Measurements from ENCODE around the gene GGTLC2. TPM values are rescaled to one million over a fixed set of nuclear protein-coding genes. Genes with fewer than 3 reads are reported as not detected.
"Not testable (repeated sequence)": the region's sequence is repeated elsewhere in the genome, so short reads cannot be mapped to it uniquely, and the experiment has no call there.

GGTLC2 gene
- total RNA-seq (2014; rRNA removed; shearing (Covaris generic)) = not detected in 2 replicates
- polyA plus RNA-seq (2014; cell fraction: nucleus; rRNA removed) = not detected in 2 replicates

- not testable (repeated sequence) for DNase-seq (ENCODE audit: extremely low read depth, low read depth)
Observed at GRCh38 chr22:22644314-22644713, at the start of gene GGTLC2. GGTLC2 (plus strand) TSS chr22:22644614; CDS start chr22:22646346, 1,732 bp downstream.

GRCh38 chr22:22595001-22595835 lies 49.2 kb upstream of the GGTLC2 start:
- no peak for DNase-seq (ENCODE audit: extremely low read depth, low read depth)

- DNase-seq (ENCODE audit: extremely low read depth, low read depth) = no peak
Observed at GRCh38 chr22:22598144-22598543, 46.3 kb upstream of the GGTLC2 start.

- DNase-seq (ENCODE audit: extremely low read depth, low read depth) = no peak
Observed at GRCh38 chr22:22599248-22599647, 45.2 kb upstream of the GGTLC2 start.

DNA sequence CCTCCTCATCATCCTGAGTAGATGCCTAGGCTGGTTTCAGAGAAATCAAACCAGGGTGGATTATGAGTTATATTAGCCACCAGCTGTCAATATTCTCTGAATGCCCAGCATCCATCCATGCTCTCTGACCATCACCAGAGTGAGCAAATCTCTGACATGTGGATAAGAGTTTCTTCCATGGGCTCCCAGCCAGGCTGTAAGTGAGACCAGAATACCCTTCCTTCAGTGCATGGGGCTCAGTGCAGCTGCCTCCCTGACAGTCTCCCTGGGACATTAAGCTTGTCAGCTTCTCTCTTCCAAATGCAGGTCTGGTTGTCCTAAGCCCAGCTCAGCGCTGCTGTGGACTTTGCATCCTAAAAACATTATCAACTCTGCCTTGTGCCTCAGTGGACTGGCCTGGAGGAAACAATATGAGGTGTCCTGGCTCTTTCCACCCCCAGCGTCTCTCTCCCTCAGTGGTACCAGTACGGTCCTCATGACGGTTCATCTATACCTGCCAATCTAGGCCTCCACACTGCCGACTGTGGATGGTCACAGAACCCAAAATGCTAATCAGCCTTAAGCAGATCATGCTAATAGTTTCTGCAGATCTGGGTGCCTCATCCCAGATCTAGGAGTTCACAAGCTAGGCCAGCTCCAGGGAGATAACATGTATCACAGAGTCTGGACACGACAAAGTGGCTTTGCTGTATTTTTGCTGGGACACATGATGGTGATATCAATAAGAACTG lies 43.7 kb upstream of the GGTLC2 start:
- no peak for DNase-seq (ENCODE audit: extremely low read depth, low read depth)

GRCh38 chr22:22603470-22603947 lies 40.9 kb upstream of the GGTLC2 start:
- DNase-seq (ENCODE audit: extremely low read depth, low read depth) = no peak

DNA sequence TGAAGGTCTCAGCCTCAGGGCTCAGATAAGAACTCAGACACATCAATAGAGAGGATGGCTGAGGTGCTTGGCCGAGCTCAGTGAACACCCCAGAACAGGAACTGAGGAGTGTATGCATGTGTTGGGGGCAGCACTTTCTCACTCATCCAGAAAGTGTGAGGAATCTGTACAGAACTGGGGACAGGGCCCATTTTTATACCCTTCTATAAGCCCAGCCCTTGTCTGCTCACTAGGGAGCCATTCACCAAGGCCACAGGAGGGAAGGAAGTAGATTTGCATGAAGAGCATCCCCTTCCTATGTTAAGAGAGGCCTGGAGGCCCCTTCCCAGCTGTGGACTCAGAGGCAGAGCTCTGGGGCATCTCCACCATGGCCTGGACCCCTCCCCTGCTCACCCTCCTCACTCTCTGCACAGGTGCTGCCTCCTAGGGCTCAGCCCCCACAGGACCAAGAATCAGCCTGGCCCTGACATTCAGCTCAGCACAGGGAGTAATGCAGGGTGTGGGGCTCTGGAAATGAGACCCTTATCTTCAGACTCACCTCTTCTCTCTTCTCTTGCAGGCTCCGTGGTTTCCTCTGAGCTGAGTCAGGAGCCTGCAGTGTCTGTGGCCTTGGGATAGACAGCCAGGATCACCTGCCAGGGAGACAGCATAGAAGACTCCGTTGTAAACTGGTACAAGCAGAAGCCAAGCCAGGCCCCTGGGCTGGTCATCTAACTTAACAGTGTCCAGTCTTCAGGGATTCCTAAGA lies 39.9 kb upstream of the GGTLC2 start:
- DNase-seq (ENCODE audit: extremely low read depth, low read depth) = no peak

GRCh38 chr22:22605074-22605404 lies 39.4 kb upstream of the GGTLC2 start:
- no peak for DNase-seq (ENCODE audit: extremely low read depth, low read depth)

DNA sequence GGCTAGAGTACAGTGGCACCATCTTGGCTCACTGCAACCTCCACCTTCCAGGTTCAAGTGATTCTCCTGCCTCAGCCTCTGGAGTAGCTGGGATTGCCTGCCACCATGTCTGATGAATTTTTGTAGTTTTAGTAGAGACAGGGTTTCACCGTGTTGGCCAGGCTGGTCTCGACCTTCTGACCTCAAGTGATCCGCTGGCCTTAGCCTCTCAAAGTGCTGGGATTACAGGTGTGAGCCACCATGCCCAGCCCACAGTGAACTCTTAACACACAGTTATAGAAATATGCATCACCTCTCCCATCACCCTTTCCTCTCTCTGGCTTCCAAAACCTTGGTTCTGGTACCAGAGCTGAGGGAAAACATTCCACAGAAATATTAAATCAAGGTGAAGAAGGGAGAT lies 36.4 kb upstream of the GGTLC2 start:
- DNase-seq (ENCODE audit: extremely low read depth, low read depth) = not testable (repeated sequence)

- DNase-seq (ENCODE audit: extremely low read depth, low read depth) = no peak
Observed at GRCh38 chr22:22609291-22609690, 35.1 kb upstream of the GGTLC2 start.

- DNase-seq (ENCODE audit: extremely low read depth, low read depth) = no peak
Observed at GRCh38 chr22:22612516-22612915, 31.9 kb upstream of the GGTLC2 start.

- no peak for DNase-seq (ENCODE audit: extremely low read depth, low read depth)
Observed at GRCh38 chr22:22614065-22614464, 30.3 kb upstream of the GGTLC2 start.

GRCh38 chr22:22616636-22617035 lies 27.8 kb upstream of the GGTLC2 start:
- no peak for DNase-seq (ENCODE audit: extremely low read depth, low read depth)

DNA sequence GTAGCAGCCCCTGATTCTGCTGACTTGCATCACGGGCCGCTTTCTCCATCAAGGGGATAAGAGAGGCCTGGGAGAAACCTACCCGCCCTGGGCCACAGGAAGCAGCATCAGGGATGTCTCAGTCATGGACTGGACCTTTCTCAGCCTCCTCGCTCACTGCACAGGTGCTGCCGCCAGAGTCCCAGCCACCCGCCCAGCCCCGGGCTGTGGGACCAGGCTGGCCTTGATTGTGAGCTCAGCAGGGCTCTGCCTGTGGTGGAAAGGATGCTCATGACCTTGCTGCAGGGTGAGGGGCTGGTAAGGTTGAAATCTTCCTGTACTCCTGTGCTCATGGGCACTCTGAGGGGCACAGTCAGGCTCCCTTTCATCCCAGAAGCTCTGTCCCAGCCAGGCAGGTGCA lies 26.0 kb upstream of the GGTLC2 start:
- no peak for DNase-seq (ENCODE audit: extremely low read depth, low read depth)

DNA sequence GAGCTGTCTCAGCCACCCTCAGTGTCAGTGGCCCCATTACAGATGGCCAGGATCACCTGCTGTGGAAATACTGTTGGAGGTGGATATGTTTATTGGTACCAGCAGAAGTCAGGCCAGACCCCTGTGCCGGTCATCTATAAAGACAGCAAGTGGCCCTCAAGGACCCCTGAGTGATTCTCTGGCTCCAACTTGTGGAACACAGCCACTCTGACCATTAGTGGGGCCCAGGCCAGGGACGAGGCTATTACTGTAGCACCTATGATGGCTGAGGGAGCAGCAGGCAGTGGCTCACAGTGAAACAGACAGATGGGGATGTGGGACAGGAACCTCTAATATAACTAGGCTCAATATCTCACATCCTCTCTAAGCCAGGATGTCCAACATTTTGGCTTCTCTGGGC lies 25.5 kb upstream of the GGTLC2 start:
- no peak for DNase-seq (ENCODE audit: extremely low read depth, low read depth)

DNA sequence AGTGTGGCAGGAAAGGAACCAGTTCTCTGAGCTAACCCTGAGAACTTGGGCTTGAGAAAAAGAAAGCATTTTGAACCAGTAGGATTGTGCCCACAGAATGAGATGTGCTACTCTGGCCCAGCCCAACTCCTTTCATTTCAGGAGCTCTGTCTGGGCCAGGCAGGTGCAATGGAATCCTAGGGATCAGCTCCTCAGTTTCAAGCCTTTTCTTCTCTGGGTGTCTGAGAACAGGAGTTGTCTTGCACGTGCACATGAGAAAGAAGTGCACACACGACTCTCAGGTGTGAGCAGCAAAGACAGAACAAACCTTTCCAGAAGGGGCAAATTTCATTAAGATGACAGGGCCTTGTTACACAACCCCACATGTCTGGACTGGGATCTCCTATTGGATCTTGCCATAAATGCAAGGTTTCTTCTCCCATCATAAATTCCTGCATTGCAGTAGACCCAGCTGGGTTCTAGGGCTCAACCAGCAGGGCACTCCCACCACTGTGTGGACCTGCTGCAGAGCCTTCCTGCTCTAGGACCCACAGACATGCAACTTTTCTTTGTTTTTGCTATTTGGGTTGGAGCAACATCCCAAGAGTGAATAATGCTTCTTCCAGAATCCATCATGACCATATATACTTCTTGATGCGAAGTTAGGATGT lies 24.5 kb upstream of the GGTLC2 start:
- DNase-seq (ENCODE audit: extremely low read depth, low read depth) = no peak

DNA sequence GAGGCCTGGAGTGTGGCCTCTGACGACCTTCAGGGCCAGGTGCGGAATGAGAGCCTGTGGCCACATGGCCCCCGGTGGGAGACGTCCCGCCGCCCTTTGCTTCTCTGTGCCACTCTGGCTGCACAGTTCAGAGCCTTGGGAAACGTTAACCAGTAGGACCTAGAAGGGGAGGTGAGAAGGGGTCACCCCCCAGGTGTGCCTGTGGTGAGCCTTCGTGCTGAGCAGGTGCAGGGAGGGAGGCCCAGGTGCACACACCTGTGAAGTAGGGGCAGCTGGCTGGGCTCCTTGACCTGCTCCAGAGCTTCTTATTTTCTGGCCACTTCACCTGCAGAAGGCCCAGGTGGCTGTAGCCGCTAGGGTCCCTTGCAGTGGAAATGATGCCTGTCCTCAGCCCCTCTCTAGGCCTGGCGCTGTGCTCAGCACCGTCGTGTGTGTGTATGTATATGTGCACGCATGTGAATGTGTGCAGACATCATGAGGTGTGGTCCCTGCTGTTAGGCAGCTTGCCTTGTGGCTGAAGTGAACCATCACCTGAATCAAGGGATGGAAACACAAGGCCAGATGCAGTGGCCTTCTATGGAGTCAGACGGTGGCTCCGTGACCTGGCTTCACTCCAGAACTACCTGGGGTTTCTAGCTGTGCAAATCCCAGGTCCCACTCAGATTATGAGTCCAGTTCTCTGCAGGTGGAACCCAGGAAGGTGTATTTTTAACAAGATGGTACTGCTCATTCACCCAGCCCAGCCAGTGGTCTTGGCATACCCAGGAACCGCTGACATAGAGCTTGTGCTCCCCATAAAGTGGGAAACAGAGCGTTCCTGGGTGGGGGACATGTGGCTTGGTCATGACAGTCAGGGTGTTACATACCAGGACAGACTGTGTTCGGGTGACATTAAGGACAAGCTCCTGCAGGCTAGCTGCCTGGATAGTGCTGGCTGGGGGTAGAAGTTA lies 15.6 kb upstream of the GGTLC2 start:
- DNase-seq (ENCODE audit: extremely low read depth, low read depth) = not testable (repeated sequence)

DNA sequence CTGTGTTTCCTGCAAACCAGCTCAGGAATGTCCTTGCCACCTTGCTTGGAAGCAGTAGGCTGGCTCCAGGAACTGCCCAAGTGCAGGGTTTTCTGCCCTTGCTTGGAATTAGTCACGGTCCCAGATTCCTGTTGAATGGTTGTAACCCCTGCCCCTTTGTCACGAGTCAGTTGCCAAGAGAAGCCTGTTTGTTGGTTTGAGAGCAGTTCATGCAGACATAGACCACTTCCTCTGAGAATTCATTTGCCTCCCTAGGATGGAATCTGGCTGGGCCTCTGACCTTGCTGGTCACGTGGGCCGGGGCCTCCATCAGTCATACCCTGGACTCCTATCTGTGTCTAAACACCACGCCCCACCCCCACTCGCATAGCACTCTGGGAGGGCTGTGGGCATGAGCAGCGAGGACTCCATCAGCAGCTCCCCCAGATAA lies 13.2 kb upstream of the GGTLC2 start:
- DNase-seq (ENCODE audit: extremely low read depth, low read depth) = not testable (repeated sequence)

DNA sequence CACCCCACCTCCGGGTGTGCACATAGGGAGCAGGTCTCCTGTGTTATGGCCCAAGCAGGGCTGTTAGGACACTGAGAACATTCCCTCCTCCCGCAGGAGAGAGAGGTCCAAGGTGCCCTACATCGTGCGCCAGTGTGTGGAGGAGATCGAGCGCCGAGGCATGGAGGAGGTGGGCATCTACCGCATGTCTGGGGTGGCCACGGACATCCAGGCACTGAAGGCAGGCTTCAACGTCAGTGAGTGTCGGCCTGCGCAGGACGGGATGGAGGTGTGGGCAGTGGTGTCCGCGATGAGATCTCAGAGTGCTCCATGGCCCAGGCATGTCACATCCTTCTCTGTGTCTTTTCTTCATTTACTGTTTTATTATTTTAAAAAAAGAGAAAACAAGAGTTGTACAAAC lies 12.2 kb upstream of the GGTLC2 start:
- DNase-seq (ENCODE audit: extremely low read depth, low read depth) = not testable (repeated sequence)

Data from NCI-H460 (cell line).